Kasumi-1 (cell line): ENCODE data around the gene SLC38A10.

Experiments
- DNase-seq, 2 experiments: peaks; one replicate each; lab custom pipeline; 2025; lab: John Stamatoyannopoulos, UW

Gene SLC38A10

GRCh38 chr17:81298991-81299738, 4.1 kb upstream of the SLC38A10 start:
- no peak for DNase-seq

GRCh38 chr17:81298325-81298990, 3.4 kb upstream of the SLC38A10 start:
- DNase-seq: no peak

- peak; percentile 65 to 75 for DNase-seq
Observed at GRCh38 chr17:81295676-81296381, 722 bp upstream of the SLC38A10 start.

- peak; percentile 27 to 46 for DNase-seq
Observed at GRCh38 chr17:81294512-81295030, 536 bp downstream of the SLC38A10 start.

- DNase-seq: no peak
Observed at GRCh38 chr17:81292450-81292849, 2.7 kb downstream of the SLC38A10 start.

GRCh38 chr17:81291662-81292061, 3.4 kb downstream of the SLC38A10 start:
- peak; percentile 80 to 91 for DNase-seq

GRCh38 chr17:81290230-81290629, 4.9 kb downstream of the SLC38A10 start:
- DNase-seq: no peak

GRCh38 chr17:81289627-81290026, 5.5 kb downstream of the SLC38A10 start:
- DNase-seq: no peak

GRCh38 chr17:81288715-81289114, 6.4 kb downstream of the SLC38A10 start:
- DNase-seq: peak in 1 of 2 experiments; percentile 42

- DNase-seq: peak; percentile 91 to 92
Observed at GRCh38 chr17:81287741-81288430, 7.2 kb downstream of the SLC38A10 start.

- DNase-seq: no peak
Observed at GRCh38 chr17:81287152-81287551, 8.0 kb downstream of the SLC38A10 start.

- DNase-seq: no peak
Observed at GRCh38 chr17:81286491-81287145, 8.5 kb downstream of the SLC38A10 start.

- peak; percentile 78 to 83 for DNase-seq
Observed at GRCh38 chr17:81285894-81286293, 9.2 kb downstream of the SLC38A10 start.

- DNase-seq: peak; percentile 97
Observed at GRCh38 chr17:81285179-81285878, 9.8 kb downstream of the SLC38A10 start.

GRCh38 chr17:81282876-81283275, 12.2 kb downstream of the SLC38A10 start:
- no peak for DNase-seq

GRCh38 chr17:81282141-81282540, 13.0 kb downstream of the SLC38A10 start:
- DNase-seq: no peak

- DNase-seq: no peak
Observed at GRCh38 chr17:81280571-81280970, 14.5 kb downstream of the SLC38A10 start.

GRCh38 chr17:81279278-81280275, 15.5 kb downstream of the SLC38A10 start:
- no peak for DNase-seq

- DNase-seq: no peak
Observed at GRCh38 chr17:81278831-81279230, 16.3 kb downstream of the SLC38A10 start.
